GM23248 (cell line): Measurements from ENCODE around the gene EDEM2.
"Not testable (repeated sequence)": the region's sequence is repeated elsewhere in the genome, so short reads cannot be mapped to it uniquely, and the experiment has no call there.

ENCODE experiments used
- EZH2 ChIP-seq: fragments of 200-600 bp; sonication (generic); IDR thresholded peaks from 2 replicates; pipeline ENCODE4 v1.6.1; 2018; ENCODE audit warnings: antibody characterized with exemption, mild to moderate bottlenecking; ENCODE audit not compliant: insufficient read depth, poor library complexity, severe bottlenecking
- EZH2phosphoT487 ChIP-seq: fragments of 200-600 bp; sonication (generic); IDR thresholded peaks from 2 replicates; pipeline ENCODE4 v1.6.1; 2018; ENCODE audit warnings: antibody characterized with exemption, moderate library complexity, mild to moderate bottlenecking, low read depth; ENCODE audit not compliant: insufficient read depth

DNA sequence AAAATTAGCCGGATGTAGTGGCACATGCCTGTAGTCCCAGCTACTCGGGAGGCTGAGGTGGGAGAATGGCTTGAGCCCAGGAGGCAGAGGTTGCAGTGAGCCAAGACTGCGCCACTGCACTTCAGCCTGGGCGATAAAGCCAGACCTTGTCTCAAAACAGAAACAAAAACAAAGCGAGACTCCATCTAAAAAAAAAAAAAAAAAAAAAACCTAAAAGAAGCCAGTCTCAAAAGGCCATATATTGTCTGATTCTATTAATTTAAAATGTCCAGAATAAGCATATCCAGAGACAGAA is 66.8 kb downstream of the EDEM2 start:
- not testable (repeated sequence) for TF ChIP-seq EZH2phosphoT487, EZH2
